ENCODE measurements around the gene P2RY13.

DNA sequence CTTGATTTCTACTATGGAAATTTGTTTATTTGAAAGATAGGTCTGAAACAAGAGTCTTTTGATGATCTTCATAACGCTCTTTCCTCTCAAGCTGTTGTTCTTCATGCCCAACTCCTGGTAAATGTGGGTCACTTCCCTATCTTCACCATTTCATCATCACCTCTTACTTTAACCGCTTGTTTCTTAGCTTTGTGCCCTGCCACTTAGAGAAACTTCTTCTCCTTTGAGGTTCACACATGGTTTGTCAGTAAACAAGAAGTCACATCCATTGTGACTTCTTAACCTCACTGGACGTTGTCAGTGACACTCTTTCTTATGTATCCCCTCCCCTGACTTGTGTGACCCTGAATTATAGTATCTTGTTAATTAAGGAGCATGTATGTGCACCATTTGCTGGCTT is 16.9 kb upstream of the P2RY13 start:
- no peak for TF ChIP-seq POLR2A (IDR thresholded peaks at IDR 0.05; ENCODE audit: low read depth, low read length)
- no peak for TF ChIP-seq POLR2AphosphoS5 (IDR thresholded peaks at IDR 0.05; ENCODE audit: low read depth, low read length)
- TF ChIP-seq TAF1 (IDR thresholded peaks at IDR 0.05; ENCODE audit: borderline replicate concordance, low read depth, low read length), result no peak
